ENCODE measurements around the gene ADGRD1.

Gene ADGRD1

GRCh38 chr12:131049549-131050339 is 96.0 kb downstream of the ADGRD1 start:
- Histone ChIP-seq H3K4me1 (no peaks in the 10 kb centered on the region), H3K4me3 (no peak overlapping the region), H3K27ac (no peak overlapping the region), H3K36me3 (peaks cover 0 to 2% (median 0%) of the 10 kb centered on the region in 3 donors), H3K27me3 (no peaks in the 10 kb centered on the region), H3K9me3 (no peaks in the 10 kb centered on the region)
- no peak for DNase-seq
- TF ChIP-seq CTCF (IDR thresholded peaks at IDR 0.05), result no peak
- intact Hi-C loops (cut with DNase I; ENCODE audit: low total_unique reads), result no loop called here

GRCh38 chr12:131050463-131051154 is 96.9 kb downstream of the ADGRD1 start:
- no peaks in the 10 kb centered on the region for H3K27me3 ChIP-seq
- intact Hi-C loops (cut with DNase I; ENCODE audit: low total_unique reads), result no loop called here
- H3K9me3 ChIP-seq, result no peaks in the 10 kb centered on the region
- no peak for DNase-seq
- H3K4me1 ChIP-seq, result no peaks in the 10 kb centered on the region
- no peak overlapping the region for H3K4me3 ChIP-seq
- no peaks in the 10 kb centered on the region for H3K36me3 ChIP-seq
- no peak for TF ChIP-seq CTCF (IDR thresholded peaks at IDR 0.05)
- no peak overlapping the region for H3K27ac ChIP-seq

GRCh38 chr12:131051155-131051473 is 97.4 kb downstream of the ADGRD1 start:
- Histone ChIP-seq H3K27me3 (no peaks in the 10 kb centered on the region), H3K4me3 (no peak overlapping the region), H3K9me3 (no peaks in the 10 kb centered on the region), H3K4me1 (no peaks in the 10 kb centered on the region), H3K36me3 (no peaks in the 10 kb centered on the region), H3K27ac (no peak overlapping the region)
- no peak for DNase-seq
- TF ChIP-seq CTCF (IDR thresholded peaks at IDR 0.05), result no peak
- intact Hi-C loops (cut with DNase I; ENCODE audit: low total_unique reads), result no loop called here

- no peak for DNase-seq
- H3K36me3 ChIP-seq, result no peaks in the 10 kb centered on the region
- no peaks in the 10 kb centered on the region for H3K4me1 ChIP-seq
- H3K27me3 ChIP-seq, result no peaks in the 10 kb centered on the region
- no peak for TF ChIP-seq CTCF (IDR thresholded peaks at IDR 0.05)
- H3K4me3 ChIP-seq, result no peak overlapping the region
- intact Hi-C loops (cut with DNase I; ENCODE audit: low total_unique reads), result no loop called here
- H3K9me3 ChIP-seq, result no peaks in the 10 kb centered on the region
- no peak overlapping the region for H3K27ac ChIP-seq
Observed at GRCh38 chr12:131052063-131052781, 98.5 kb downstream of the ADGRD1 start.

- no peak for DNase-seq
- Histone ChIP-seq H3K4me3 (no peak overlapping the region), H3K4me1 (no peaks in the 10 kb centered on the region), H3K27ac (no peak overlapping the region), H3K27me3 (no peaks in the 10 kb centered on the region), H3K36me3 (no peaks in the 10 kb centered on the region), H3K9me3 (no peaks in the 10 kb centered on the region)
- TF ChIP-seq CTCF (IDR thresholded peaks at IDR 0.05), result no peak
- intact Hi-C loops (cut with DNase I; ENCODE audit: low total_unique reads), result no loop called here
Observed at GRCh38 chr12:131052929-131053328, 99.2 kb downstream of the ADGRD1 start.

Data from tibial artery (tissue), 4 donors.